Memory B cell (primary cell): ENCODE measurements around the gene CLN6.
"Not testable (repeated sequence)": the region's sequence is repeated elsewhere in the genome, so short reads cannot be mapped to it uniquely, and the experiment has no call there.

Experiments used
- ATAC-seq: fragments of 150-1000 bp; cut with Tn5 transposase; 2 replicates; pipeline ENCODE4 v1.10.0; 2021; ENCODE audit warnings: low read depth, mild to moderate bottlenecking, moderate library complexity
- DNase-seq, 2 donors: peaks; one replicate each; pipeline ENCODE4 v3.0.0; 2022; ENCODE audit warnings: low spot score in 2 of 2
- H3K27ac Mint-ChIP-seq: one replicate; pipeline ENCODE4 v1.8.0; 2022; ENCODE audit warnings: mild to moderate bottlenecking, moderate library complexity, mixed read lengths
- H3K27me3 Mint-ChIP-seq: one replicate; pipeline ENCODE4 v1.8.0; 2022; ENCODE audit warnings: mixed read lengths
- H3K36me3 Mint-ChIP-seq: one replicate; pipeline ENCODE4 v1.8.0; 2022; ENCODE audit warnings: mild to moderate bottlenecking, mixed read lengths
- H3K4me1 Mint-ChIP-seq: one replicate; pipeline ENCODE4 v1.8.0; 2022; ENCODE audit warnings: mixed read lengths
- H3K4me3 Mint-ChIP-seq: one replicate; pipeline ENCODE4 v1.8.0; 2022; ENCODE audit warnings: mild to moderate bottlenecking, moderate library complexity, mixed read lengths
- H3K9me3 Mint-ChIP-seq: one replicate; pipeline ENCODE4 v1.8.0; 2022; ENCODE audit warnings: mixed read lengths

CLN6 gene

DNA sequence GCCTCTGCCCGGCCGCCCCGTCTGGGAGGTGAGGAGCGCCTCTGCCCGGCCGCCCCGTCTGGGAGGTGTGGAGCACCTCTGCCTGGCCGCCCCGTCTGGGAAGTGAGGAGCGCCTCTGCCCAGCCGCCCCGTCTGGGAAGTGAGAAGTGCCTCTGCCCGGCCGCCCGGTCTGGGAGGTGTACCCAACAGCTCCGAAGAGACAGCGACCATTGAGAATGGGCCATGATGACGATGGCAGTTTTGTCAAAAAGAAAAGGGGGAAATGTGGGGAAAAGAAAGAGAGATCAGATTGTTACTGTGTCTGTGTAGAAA, 7.1 kb downstream of the CLN6 start:
- H3K4me1 Mint-ChIP-seq, result peaks cover 16% of the 10 kb centered on the region
- not testable (repeated sequence) for H3K4me3 Mint-ChIP-seq, DNase-seq, H3K9me3 Mint-ChIP-seq, H3K27me3 Mint-ChIP-seq, H3K36me3 Mint-ChIP-seq, ATAC-seq, H3K27ac Mint-ChIP-seq

DNA sequence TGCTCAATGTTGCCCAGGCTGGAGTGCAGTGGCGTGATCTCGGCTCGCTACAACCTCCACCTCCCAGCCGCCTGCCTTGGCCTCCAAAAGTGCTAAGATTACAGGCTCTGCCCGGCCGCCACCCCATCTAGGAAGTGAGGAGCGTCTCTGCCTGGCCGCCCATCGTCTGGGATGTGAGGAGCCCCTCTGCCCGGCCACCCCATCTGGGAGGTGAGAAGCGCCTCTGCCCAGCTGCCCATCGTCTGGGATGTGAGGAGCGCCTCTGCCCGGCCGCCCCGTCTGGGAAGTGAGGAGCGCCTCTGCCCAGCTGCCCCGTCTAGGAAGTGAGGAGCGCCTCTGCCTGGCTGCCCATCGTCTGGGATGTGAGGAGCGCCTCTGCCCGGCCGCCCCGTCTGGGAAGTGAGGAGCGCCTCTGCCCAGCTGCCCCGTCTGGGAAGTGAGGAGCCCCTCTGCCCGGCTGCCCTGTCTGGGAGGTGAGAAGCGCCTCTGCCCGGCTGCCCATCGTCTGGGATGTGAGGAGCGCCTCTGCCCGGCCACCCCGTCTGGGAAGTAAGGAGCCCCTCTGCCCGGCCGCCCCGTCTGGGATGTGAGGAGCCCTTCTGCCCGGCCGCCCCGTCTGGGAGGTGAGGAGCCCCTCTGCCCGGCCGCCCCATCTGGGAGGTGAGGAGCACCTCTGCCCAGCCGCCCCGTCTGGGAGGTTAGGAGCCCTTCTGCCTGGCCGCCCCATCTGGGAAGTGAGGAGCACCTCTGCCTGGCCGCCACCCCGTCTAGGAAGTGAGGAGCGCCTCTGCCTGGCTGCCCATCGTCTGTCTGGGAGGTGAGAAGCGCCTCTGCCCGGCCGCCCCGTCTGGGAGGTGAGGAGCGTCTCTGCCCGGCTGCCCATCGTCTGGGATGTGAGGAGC, 7.7 kb downstream of the CLN6 start:
- not testable (repeated sequence) for H3K9me3 Mint-ChIP-seq

DNA sequence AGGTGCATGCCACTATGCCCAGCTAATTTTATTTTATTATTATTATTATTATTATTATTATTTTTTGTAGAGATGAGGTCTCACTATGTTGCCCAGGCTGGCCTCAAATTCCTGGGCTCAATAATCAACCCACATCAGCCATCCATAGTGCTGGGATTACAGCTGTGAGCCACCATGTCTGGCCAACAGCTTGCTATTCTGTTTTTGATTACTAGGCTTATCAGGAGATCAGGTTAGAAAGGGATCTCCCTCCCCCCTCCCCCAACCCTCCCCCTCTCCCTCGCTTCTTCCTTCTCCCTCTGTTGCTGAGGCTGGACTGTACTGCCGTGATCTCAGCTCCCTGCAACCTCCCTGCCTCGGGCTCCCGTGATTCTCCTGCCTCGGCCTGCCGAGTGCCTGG, 8.6 kb downstream of the CLN6 start:
- H3K27me3 Mint-ChIP-seq, result no peaks in the 10 kb centered on the region
- H3K4me3 Mint-ChIP-seq, result no peak overlapping the region
- no peak for DNase-seq
- H3K36me3 Mint-ChIP-seq, result peaks cover 8% of the 10 kb centered on the region
- no peak for ATAC-seq
- no peak overlapping the region for H3K27ac Mint-ChIP-seq
- H3K4me1 Mint-ChIP-seq, result peaks cover 14% of the 10 kb centered on the region
- no peaks in the 10 kb centered on the region for H3K9me3 Mint-ChIP-seq

More for the DNA sequence above, 7.7 kb downstream of the CLN6 start:
- H3K4me1 Mint-ChIP-seq, result peaks cover 14% of the 10 kb centered on the region
- not testable (repeated sequence) for H3K4me3 Mint-ChIP-seq, H3K27me3 Mint-ChIP-seq, H3K27ac Mint-ChIP-seq, ATAC-seq, H3K36me3 Mint-ChIP-seq, DNase-seq

DNA sequence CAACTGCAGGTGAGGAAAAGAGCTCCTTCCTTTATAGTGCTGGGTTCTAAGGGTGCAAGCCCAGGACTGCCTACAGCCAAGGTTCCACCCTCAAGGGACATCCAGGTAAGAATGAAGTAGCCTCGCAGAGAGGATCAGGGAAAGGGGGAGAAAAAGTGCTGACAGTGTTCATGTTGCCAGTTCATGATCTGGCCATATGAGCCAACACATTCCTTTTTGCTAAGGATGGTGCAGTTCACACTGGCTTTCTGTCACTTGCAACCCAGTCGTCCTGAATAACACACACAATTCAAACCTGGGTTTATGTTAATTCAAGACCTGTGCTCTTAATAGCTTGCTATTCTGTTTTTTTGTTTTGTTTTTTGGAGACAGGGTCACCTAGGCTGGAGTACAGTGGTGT, 9.0 kb downstream of the CLN6 start:
- no peak overlapping the region for H3K4me3 Mint-ChIP-seq
- no peaks in the 10 kb centered on the region for H3K27me3 Mint-ChIP-seq
- H3K4me1 Mint-ChIP-seq, result peaks cover 14% of the 10 kb centered on the region
- ATAC-seq, result no peak
- no peak overlapping the region for H3K27ac Mint-ChIP-seq
- no peak for DNase-seq
- peaks cover 8% of the 10 kb centered on the region for H3K36me3 Mint-ChIP-seq
- no peaks in the 10 kb centered on the region for H3K9me3 Mint-ChIP-seq

DNA sequence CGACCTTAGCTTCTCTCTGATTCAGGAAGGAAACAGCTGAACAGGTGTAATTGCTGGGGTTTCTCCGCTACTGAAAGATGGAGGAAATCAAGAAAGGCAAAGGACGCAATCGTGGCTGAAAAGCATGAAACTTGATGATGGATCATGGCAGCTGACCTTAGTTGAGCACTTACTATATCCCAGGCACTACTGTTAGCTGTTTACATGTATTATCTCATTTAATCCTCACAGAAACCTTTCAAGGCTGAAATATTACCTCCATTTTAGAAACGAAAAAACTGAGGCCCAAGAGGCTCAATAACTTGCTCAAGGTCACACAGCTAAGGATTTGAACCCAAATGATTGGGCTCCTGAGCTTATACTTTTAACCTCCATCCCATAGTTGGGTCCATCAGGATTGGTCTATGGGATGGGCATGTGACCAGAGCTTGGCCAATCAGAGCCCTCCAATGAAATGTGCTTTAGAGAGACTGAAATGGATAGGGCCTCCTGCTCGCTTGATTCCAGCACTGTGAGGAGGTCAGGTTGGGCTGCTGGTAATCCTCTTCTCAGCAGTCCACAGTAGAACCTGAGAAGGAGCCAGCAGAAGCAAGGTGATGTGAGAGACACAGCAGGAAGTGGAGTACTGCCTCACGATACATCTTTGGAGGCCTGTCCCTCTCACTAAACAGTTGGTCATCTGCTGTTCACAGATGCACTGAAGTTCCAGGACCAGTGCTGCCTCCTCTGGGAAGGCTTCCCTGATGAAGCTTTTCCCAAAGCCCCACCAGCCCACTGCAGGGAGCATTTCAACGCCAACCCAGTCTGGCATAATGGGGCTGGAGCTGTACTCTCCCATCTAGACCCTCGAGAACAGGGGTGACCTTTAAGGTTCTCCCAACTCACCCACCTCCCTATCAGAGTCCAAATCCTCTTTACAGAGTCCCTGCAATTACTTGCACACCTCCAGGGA, 10.4 kb downstream of the CLN6 start:
- ATAC-seq (no peak), DNase-seq (no peak)
- no peaks in the 10 kb centered on the region for H3K27me3 Mint-ChIP-seq
- peaks cover 6% of the 10 kb centered on the region for H3K36me3 Mint-ChIP-seq
- H3K4me1 Mint-ChIP-seq, result peaks cover 2% of the 10 kb centered on the region
- no peak overlapping the region for H3K27ac Mint-ChIP-seq
- H3K9me3 Mint-ChIP-seq, result no peaks in the 10 kb centered on the region
- no peak overlapping the region for H3K4me3 Mint-ChIP-seq

DNA sequence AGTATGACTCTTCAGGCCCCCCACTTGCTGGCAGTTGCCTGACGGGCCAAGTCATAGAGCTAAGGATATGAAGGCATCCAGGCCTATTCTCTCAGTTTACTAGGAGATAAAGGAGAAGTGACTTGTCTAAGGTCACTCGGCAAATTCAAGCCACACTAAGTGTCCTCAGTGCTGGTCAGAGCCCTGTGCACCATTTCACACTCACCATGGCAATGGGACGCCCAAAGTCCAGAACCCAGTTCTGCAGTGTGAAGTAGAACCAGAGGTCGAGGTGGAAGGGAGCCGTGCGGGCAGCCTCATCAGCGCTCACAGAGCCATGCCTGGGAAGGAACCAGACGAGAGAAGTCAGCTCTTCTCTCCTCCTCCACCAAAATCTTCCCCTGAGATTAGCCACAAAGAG, 11.2 kb downstream of the CLN6 start:
- peak overlapping the region; percentile 67 for H3K27ac Mint-ChIP-seq
- H3K27me3 Mint-ChIP-seq, result no peaks in the 10 kb centered on the region

DNA sequence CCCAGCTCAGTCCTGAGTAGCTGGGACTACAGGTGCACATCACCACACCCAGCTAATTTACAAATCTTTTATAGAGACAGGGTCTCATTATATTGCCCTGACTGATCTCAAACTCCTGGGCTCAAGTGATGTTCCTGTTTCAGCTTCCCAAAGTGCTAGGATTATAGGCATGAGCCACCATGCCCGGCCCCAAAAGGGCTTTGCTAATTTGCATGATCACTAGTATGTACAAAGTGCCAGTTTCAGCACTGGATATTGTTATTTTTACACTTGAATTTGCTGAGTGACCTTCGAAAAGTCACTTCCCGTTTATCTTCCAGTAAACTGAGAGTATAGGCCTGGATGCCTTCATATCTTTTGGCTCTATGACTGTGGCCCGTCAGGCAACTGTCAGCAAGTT, 12.2 kb downstream of the CLN6 start:
- DNase-seq, result no peak
- Mint-ChIP-seq H3K36me3 (peaks cover 8% of the 10 kb centered on the region), H3K4me3 (no peak overlapping the region), H3K9me3 (no peaks in the 10 kb centered on the region), H3K27me3 (no peaks in the 10 kb centered on the region), H3K4me1 (peaks cover 2% of the 10 kb centered on the region), H3K27ac (peak overlapping the region; percentile 67)
- no peak for ATAC-seq

More for the DNA sequence above, 11.2 kb downstream of the CLN6 start:
- DNase-seq (no peak), ATAC-seq (no peak)
- Mint-ChIP-seq H3K4me1 (peaks cover 2% of the 10 kb centered on the region), H3K9me3 (no peaks in the 10 kb centered on the region), H3K36me3 (peaks cover 8% of the 10 kb centered on the region), H3K4me3 (no peak overlapping the region)

DNA sequence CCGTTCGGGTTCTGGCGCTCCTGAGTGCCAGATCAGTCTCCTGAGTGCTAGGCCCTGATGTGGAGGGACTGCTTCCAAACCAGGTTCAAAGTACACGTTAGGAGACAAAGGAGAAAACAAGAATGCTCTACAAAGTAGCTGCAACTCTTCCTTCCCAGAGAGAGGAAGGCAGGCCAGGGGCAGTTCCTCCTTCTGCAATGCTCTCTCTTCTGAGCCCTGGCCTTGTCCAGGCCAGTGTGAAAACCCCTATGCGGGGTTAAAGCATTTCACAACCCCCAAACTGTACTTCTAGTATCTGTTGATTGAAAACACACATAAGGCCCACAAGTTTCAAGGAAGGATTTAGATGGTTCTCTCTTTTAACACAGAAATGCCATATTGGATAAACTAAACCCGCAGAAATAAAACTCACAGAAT, 14.7 kb downstream of the CLN6 start:
- DNase-seq, result no peak
- Mint-ChIP-seq H3K9me3 (no peaks in the 10 kb centered on the region), H3K4me1 (peaks cover 6% of the 10 kb centered on the region)

DNA sequence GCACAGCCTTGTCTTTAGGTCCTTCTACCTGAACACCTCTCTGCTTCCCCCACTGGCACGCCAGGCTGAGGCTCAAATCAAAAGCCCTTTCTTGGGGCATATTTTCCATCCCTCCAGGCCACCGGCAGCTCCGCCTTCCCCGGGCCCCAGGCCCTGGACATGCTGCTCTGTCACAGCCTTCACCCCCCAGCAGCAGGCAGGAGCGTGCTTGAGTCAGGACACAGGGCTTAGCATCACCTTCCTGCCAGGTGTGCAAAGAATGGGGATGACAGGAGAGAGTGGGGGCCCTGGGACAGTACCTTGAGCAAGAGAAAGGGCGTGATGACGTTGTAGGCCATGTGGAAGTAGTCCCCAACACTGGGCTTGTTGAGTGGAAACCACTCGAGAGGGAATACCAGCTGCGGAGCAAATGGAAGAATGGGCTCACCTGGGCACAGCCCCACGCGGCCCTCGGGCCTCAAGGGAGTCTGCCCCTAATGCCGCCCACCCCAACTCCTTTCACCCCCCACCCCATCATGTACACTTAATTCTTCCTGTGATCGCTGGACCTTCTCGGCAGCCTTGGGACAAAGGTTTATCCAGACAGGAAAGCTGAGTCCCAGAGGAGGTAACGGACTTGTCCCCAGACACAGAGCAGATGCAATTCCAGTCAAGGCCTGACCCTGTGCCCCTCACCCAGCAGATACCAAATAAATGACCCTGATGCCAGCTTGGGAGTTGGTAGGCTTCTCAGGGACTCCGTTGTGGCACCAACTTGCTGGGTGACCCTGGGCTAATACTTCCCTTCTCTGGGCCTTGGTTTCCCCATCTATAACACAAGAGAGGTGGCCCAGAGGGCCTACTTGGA, 15.3 kb downstream of the CLN6 start:
- Mint-ChIP-seq H3K36me3 (peaks cover 6% of the 10 kb centered on the region), H3K9me3 (no peaks in the 10 kb centered on the region), H3K4me1 (peaks cover 12% of the 10 kb centered on the region), H3K4me3 (no peak overlapping the region), H3K27me3 (no peaks in the 10 kb centered on the region), H3K27ac (no peak overlapping the region)
- ATAC-seq (no peak), DNase-seq (no peak)

More for the DNA sequence above, 14.7 kb downstream of the CLN6 start:
- H3K27me3 Mint-ChIP-seq, result no peaks in the 10 kb centered on the region
- ATAC-seq, result no peak
- H3K36me3 Mint-ChIP-seq, result peaks cover 6% of the 10 kb centered on the region
- peak overlapping the region; percentile 41 for H3K27ac Mint-ChIP-seq
- no peak overlapping the region for H3K4me3 Mint-ChIP-seq

DNA sequence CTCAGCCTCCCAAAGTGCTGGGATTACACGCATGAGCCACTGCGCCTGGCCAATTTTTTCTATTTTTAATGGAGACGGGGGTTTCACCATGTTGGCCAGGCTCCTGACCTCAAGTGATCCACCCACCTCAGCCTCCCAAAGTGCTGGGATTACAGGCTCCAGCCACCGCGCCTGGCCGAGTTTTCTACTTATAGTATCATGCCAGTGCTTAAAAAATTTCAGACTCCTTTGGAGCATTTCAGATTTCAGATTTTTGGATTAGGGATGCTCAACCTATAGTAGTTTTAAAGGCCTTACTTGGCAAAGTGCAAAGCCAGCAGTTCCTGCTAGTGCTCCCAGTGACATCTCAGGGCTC, 16.1 kb downstream of the CLN6 start:
- peaks cover 19% of the 10 kb centered on the region for H3K4me1 Mint-ChIP-seq
- not testable (repeated sequence) for DNase-seq, H3K36me3 Mint-ChIP-seq, H3K9me3 Mint-ChIP-seq, H3K27ac Mint-ChIP-seq, ATAC-seq, H3K27me3 Mint-ChIP-seq, H3K4me3 Mint-ChIP-seq

DNA sequence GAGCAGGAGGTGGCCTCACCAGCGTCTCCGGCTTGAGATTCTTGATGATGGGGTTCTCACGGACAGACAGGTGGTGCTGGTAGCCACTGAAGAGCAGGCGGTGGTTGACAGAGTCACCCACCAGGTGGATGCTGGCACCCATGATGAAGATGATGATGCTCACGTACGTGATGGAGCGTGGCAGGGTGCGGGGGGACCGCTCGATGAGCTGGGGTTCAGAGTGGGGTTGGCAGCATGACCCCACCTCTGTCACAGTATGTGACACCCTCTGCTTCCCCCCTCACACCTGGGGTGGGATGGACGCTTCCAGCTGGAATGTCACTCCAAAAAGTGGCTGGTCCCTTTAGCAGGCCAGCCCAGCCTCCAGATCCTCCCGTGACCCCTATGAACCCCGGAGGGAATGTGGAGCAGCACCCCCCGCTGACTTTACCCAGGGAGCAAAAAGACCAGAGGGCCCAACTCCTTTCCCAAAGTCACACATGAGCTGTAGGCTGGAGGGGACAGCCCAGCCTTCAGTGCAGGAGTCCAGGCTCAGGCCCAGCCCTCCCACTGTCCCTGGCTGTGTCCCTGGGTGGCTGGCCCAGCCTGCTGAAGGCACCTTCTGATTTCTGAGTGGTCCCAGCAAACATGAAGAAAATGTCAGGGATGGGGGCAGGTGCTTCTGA, 17.7 kb downstream of the CLN6 start:
- H3K4me1 Mint-ChIP-seq, result peaks cover 19% of the 10 kb centered on the region
- no peaks in the 10 kb centered on the region for H3K9me3 Mint-ChIP-seq
- peaks cover 4% of the 10 kb centered on the region for H3K36me3 Mint-ChIP-seq
- ATAC-seq (no peak), DNase-seq (no peak)
- no peaks in the 10 kb centered on the region for H3K27me3 Mint-ChIP-seq
- no peak overlapping the region for H3K27ac Mint-ChIP-seq
- H3K4me3 Mint-ChIP-seq, result no peak overlapping the region

DNA sequence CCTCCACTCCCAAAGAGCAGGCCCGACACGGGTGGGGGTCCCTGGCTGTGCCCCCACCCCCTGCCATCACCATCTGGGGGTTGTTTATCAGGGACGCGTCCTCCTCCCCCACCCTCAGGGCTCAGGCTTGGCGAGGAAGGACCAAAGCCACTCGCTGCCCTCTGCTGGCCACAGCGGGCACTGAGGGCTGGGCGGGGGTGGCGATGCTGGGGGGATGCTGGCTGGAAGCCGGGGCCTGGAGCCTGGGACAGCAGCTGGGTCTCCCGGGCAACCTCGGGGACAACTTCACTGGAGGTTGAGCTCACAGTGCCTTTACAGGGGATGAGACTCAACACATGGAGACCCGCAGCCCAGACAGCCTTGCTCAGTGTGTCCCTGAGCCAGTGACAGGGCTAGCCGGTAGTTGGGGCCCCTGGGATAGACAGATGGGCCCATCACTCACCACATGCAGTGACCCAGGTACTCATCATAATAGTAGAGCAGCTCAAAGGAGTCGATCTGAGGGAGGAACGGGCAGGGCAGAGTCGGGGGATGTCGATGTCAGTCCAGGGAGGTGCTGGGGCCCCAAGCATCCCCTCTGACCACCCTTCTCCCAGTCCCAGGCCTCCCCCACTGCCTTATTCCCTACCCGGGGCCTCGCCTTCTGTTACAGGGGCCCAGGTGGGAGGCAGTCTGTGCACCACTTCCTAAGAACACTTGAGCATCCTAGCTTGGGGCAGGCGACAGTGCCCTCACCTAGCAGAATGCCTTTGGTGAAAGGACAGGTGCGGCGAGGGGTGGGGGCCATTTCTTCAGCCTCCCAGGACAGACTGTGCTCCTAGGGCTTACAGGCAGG, 18.5 kb downstream of the CLN6 start:
- ATAC-seq, result peak; percentile 57
- peak; percentile 45 to 50 for DNase-seq
- H3K4me3 Mint-ChIP-seq, result peak overlapping the region; percentile 51
- H3K36me3 Mint-ChIP-seq, result peaks cover 4% of the 10 kb centered on the region
- no peaks in the 10 kb centered on the region for H3K9me3 Mint-ChIP-seq
- no peaks in the 10 kb centered on the region for H3K27me3 Mint-ChIP-seq
- H3K4me1 Mint-ChIP-seq, result peaks cover 19% of the 10 kb centered on the region
- no peak overlapping the region for H3K27ac Mint-ChIP-seq

DNA sequence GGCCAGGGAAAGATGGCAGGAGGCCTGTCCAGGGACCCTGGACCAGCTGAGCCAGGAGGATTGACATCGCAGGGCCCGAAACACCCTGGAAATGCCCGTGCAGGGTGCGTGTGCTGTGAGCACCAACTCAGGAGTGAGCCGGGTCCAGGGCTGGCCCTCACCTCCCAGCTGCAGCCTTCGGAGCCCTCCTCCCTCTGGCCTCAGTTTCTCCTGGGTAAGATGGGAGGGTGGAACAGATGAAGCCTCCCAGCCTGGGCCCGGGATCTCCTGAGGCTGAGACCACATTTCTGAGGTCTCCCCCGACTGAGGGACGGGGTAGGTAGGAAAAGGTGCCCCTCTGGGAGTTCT, 19.1 kb downstream of the CLN6 start:
- Mint-ChIP-seq H3K36me3 (peaks cover 4% of the 10 kb centered on the region), H3K4me1 (peaks cover 19% of the 10 kb centered on the region), H3K9me3 (no peaks in the 10 kb centered on the region), H3K4me3 (no peak overlapping the region), H3K27me3 (no peaks in the 10 kb centered on the region), H3K27ac (peak overlapping the region; percentile 55)
- DNase-seq, result no peak
- no peak for ATAC-seq
